NCI-H2029 treated with DMSO at 0.1 percent for 48 hours (cell line): Measurements from ENCODE around the gene MYRIP.

Experiments
- DNase-seq: peaks from one replicate; lab custom pipeline; 2025; lab: John Stamatoyannopoulos, UW

The MYRIP gene

GRCh38 chr3:39905788-39906187 is 96.4 kb downstream of the MYRIP start:
- DNase-seq, result no peak

- DNase-seq, result peak; percentile 90
These were observed 98.6 kb downstream of the MYRIP start for GRCh38 chr3:39907981-39908380.

GRCh38 chr3:39910135-39910534 is 100.7 kb downstream of the MYRIP start:
- no peak for DNase-seq

GRCh38 chr3:39910826-39911464 is 101.5 kb downstream of the MYRIP start:
- no peak for DNase-seq

- DNase-seq, result no peak
These were observed 102.3 kb downstream of the MYRIP start for GRCh38 chr3:39911465-39912309.

- DNase-seq, result no peak
These were observed 105.6 kb downstream of the MYRIP start for GRCh38 chr3:39915027-39915426.

GRCh38 chr3:39917065-39917773 is 107.8 kb downstream of the MYRIP start:
- DNase-seq, result no peak

GRCh38 chr3:39919281-39919680 is 109.9 kb downstream of the MYRIP start:
- DNase-seq, result no peak

- no peak for DNase-seq
These were observed 110.9 kb downstream of the MYRIP start for GRCh38 chr3:39920271-39920670.

- no peak for DNase-seq
These were observed 118.1 kb downstream of the MYRIP start for GRCh38 chr3:39927479-39927878.

GRCh38 chr3:39933986-39934693 is 124.7 kb downstream of the MYRIP start:
- DNase-seq, result no peak

GRCh38 chr3:39934696-39935095 is 125.3 kb downstream of the MYRIP start:
- DNase-seq, result no peak

- DNase-seq, result no peak
These were observed 125.9 kb downstream of the MYRIP start for GRCh38 chr3:39935261-39935660.

- DNase-seq, result no peak
These were observed 127.4 kb downstream of the MYRIP start for GRCh38 chr3:39936848-39937247.

- DNase-seq, result no peak
These were observed 127.9 kb downstream of the MYRIP start for GRCh38 chr3:39937315-39937714.

- no peak for DNase-seq
These were observed 128.5 kb downstream of the MYRIP start for GRCh38 chr3:39937874-39938273.

GRCh38 chr3:39941931-39942330 is 132.5 kb downstream of the MYRIP start:
- DNase-seq, result peak; percentile 80

GRCh38 chr3:39960515-39961191 is 151.2 kb downstream of the MYRIP start:
- DNase-seq, result no peak

GRCh38 chr3:39961230-39961629 is 151.8 kb downstream of the MYRIP start:
- no peak for DNase-seq

GRCh38 chr3:39962581-39962980 is 153.2 kb downstream of the MYRIP start:
- DNase-seq, result no peak

GRCh38 chr3:39965461-39965860 is 156.1 kb downstream of the MYRIP start:
- no peak for DNase-seq

- DNase-seq, result no peak
These were observed 156.6 kb downstream of the MYRIP start for GRCh38 chr3:39965997-39966396.
